WTC11 (cell line): ENCODE data around the gene NCOA6.

Experiments
- CREB1 ChIP-seq: sonication (generic); formaldehyde crosslinking; IDR thresholded peaks from 2 replicates; pipeline ENCODE4 v1.8.0; 2023; ENCODE audit warnings: mild to moderate bottlenecking, missing genetic modification reagents
- CTCF ChIP-seq: fragments of 200-600 bp; IDR thresholded peaks from 2 replicates; pipeline ENCODE4 v1.8.0; 2022; ENCODE audit warnings: antibody characterized with exemption
- GABPB1 ChIP-seq: sonication (generic); formaldehyde crosslinking; IDR thresholded peaks from 2 replicates; pipeline ENCODE4 v1.8.1; 2023; ENCODE audit warnings: mild to moderate bottlenecking, missing genetic modification reagents
- ZNF263 ChIP-seq: sonication (generic); formaldehyde crosslinking; IDR thresholded peaks from 2 replicates; pipeline ENCODE4 v1.8.1; 2022; ENCODE audit warnings: low read depth, mild to moderate bottlenecking, moderate library complexity, missing genetic modification reagents

DNA sequence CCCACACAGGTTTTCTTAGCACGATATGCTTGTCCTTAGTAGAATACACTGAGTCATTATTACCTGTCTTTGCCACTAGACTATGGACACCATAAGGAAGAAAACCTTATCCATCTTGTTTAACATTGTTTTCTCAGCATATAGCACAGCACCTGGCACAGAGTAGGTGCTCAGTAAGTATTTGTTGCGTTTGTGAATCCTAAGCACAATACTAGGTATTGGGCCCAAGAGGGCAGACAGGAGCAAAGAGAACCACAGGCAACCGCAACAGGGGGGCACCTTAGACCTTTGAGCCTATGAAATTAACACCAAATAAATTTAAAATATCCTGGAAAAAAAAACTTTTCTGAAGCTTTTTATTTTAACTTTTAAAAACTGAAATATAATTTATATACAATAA, 3.7 kb upstream of the NCOA6 start:
- no peak for TF ChIP-seq CTCF
- TF ChIP-seq ZNF263 (CRISPR knock-in tag) = no peak
- TF ChIP-seq GABPB1 (CRISPR knock-in tag) = no peak
- TF ChIP-seq CREB1 (CRISPR knock-in tag) = no peak
